Endothelial cell (in vitro differentiated cells): ENCODE measurements around the gene PEAK3. TPM values are rescaled to one million over a fixed set of nuclear protein-coding genes. Genes with fewer than 3 reads are reported as not detected.

ENCODE experiments used
- DNase-seq: peaks from one replicate; pipeline ENCODE4 v3.0.0; 2021; ENCODE audit warnings: low spot score
- H3K27ac Mint-ChIP-seq: one replicate; pipeline ENCODE4 v1.8.0; 2021; ENCODE audit warnings: mixed read lengths, inconsistent platforms; ENCODE audit not compliant: unreplicated experiment
- H3K27me3 Mint-ChIP-seq: one replicate; pipeline ENCODE4 v1.8.0; 2021; ENCODE audit warnings: mild to moderate bottlenecking, moderate library complexity, mixed read lengths, inconsistent platforms; ENCODE audit not compliant: unreplicated experiment
- H3K36me3 Mint-ChIP-seq: one replicate; pipeline ENCODE4 v1.8.0; 2021; ENCODE audit warnings: mild to moderate bottlenecking, low read depth, mixed read lengths, inconsistent platforms; ENCODE audit not compliant: unreplicated experiment
- H3K4me1 Mint-ChIP-seq: one replicate; pipeline ENCODE4 v1.8.0; 2021; ENCODE audit warnings: mild to moderate bottlenecking, mixed read lengths, inconsistent platforms; ENCODE audit not compliant: unreplicated experiment
- H3K4me3 Mint-ChIP-seq: one replicate; pipeline ENCODE4 v1.8.0; 2021; ENCODE audit warnings: mild to moderate bottlenecking, mixed read lengths, inconsistent platforms; ENCODE audit not compliant: unreplicated experiment
- H3K9me3 Mint-ChIP-seq: one replicate; pipeline ENCODE4 v1.8.0; 2021; ENCODE audit warnings: mixed read lengths, inconsistent platforms; ENCODE audit not compliant: unreplicated experiment
- CTCF ChIP-seq: fragments of 200-600 bp; sonication (generic); IDR thresholded peaks from one replicate; pipeline ENCODE4 v1.5.0; 2021; ENCODE audit warnings: antibody characterized with exemption; ENCODE audit not compliant: unreplicated experiment
- total RNA-seq: library from RNA; stranded (reverse); fragmentation: NEBNext Ultra II Directional; extraction: Animal tissue kit (Norgen Biotek cat#: 25700); gene quantifications from one replicate; pipeline ENCODE4 v1.2.1, GENCODE V29; 2021; ENCODE audit not compliant: unreplicated experiment

PEAK3 gene
- total RNA-seq, 1 donor from 2014 or later = 0.97 TPM

- peak; percentile 51 for DNase-seq
- TF ChIP-seq CTCF = no peak
- Mint-ChIP-seq H3K27me3 (peaks cover 17% of the 10 kb centered on the region), H3K4me1 (peaks cover 15% of the 10 kb centered on the region), H3K27ac (no peak overlapping the region), H3K4me3 (peak overlapping the region; percentile 97), H3K9me3 (no peaks in the 10 kb centered on the region), H3K36me3 (peaks cover 11% of the 10 kb centered on the region)
These were observed 11.3 kb downstream of the PEAK3 start for GRCh38 chr19:2270423-2271233.

GRCh38 chr19:2270157-2270422 lies 11.9 kb downstream of the PEAK3 start:
- peaks cover 17% of the 10 kb centered on the region for H3K27me3 Mint-ChIP-seq
- no peak for DNase-seq
- H3K9me3 Mint-ChIP-seq = no peaks in the 10 kb centered on the region
- H3K27ac Mint-ChIP-seq = peak overlapping the region; percentile 72
- no peak for TF ChIP-seq CTCF
- H3K4me1 Mint-ChIP-seq = peaks cover 15% of the 10 kb centered on the region
- H3K36me3 Mint-ChIP-seq = peaks cover 11% of the 10 kb centered on the region
- peak overlapping the region; percentile 97 for H3K4me3 Mint-ChIP-seq

DNA sequence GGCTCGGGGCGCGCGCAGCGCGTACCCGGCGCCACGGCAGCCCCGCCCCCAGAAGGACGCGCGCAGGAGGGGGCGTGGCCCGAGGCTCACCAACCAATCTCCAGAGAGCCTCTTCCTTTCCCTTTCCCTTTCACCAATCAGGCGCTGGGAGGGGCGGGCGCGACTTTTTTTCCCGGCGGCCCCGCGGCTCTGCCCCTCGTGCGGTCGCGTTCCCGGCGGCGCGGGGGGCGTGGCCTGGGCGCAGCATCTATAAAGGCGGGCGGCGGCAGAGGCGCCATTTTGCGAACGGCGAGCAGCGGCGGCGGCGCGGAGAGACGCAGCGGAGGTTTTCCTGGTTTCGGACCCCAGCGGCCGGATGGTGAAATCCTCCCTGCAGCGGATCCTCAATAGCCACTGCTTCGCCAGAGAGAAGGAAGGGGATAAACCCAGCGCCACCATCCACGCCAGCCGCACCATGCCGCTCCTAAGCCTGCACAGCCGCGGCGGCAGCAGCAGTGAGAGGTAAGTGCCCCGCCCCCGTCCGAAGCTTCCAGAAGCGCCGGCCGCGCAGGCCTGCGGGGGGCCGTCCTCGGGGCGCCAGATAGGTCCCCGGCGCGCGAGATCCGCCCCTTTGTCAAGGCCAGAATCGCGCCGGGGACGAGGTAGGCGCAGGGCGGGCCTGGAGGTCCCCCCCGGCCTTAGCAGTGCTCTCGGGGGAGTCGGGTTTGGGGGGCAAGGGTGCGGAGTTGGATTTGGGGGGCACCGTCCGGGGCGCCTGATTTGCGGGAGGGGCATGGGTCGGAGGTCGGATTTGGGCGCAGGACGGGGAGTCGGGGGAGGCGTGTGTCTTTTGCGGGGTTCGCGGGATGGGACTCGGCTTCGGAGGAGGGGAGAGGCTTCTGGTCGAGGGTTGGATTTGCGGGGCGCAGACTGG lies 12.5 kb downstream of the PEAK3 start:
- peaks cover 15% of the 10 kb centered on the region for H3K4me1 Mint-ChIP-seq
- H3K4me3 Mint-ChIP-seq = peak overlapping the region; percentile 97
- peaks cover 11% of the 10 kb centered on the region for H3K36me3 Mint-ChIP-seq
- no peaks in the 10 kb centered on the region for H3K9me3 Mint-ChIP-seq
- DNase-seq = peak; percentile 99
- H3K27me3 Mint-ChIP-seq = peaks cover 17% of the 10 kb centered on the region
- TF ChIP-seq CTCF = no peak
- peak overlapping the region; percentile 72 for H3K27ac Mint-ChIP-seq

DNA sequence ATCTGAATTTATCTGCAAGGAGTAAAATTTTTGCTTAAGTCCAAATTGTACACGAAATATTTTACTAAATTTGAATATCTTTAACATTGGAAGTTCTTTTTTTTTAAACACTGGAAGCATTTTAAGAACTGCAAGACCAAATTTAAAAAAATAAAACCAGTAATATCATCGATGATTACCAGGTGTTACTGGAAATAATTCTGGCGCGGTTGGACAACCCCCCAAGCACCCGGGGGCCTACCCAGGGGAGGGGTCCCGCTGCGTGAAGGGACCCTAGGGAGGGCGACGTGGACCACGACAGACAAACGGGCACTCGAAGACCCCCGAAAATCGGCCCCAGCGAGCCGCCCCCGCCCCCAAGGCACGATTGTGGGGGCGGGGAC lies 13.1 kb downstream of the PEAK3 start:
- no peak for TF ChIP-seq CTCF
- peak overlapping the region; percentile 89 for H3K4me3 Mint-ChIP-seq
- H3K9me3 Mint-ChIP-seq = no peaks in the 10 kb centered on the region
- H3K27ac Mint-ChIP-seq = no peak overlapping the region
- H3K36me3 Mint-ChIP-seq = peaks cover 9% of the 10 kb centered on the region
- peaks cover 14% of the 10 kb centered on the region for H3K27me3 Mint-ChIP-seq
- H3K4me1 Mint-ChIP-seq = peaks cover 9% of the 10 kb centered on the region
- DNase-seq = no peak

DNA sequence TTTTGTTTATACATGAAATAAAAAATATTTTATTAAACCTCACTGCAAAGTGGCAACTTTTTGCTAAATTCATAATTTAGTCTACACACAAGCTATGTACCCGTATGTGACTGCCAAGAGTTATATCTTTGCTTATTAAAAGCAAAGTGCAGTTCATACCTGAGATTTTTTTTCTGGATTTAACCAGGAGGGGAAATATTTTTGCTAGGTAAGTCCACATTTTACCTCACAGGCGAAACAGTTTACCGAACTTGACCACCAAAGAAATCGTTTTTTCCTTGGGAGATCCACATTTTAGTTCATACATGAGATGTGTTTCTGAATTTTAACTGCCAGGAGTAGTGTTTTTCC lies 13.5 kb downstream of the PEAK3 start:
- Mint-ChIP-seq H3K4me3 (peak overlapping the region; percentile 89), H3K27ac (no peak overlapping the region), H3K9me3 (no peaks in the 10 kb centered on the region), H3K27me3 (peaks cover 13% of the 10 kb centered on the region), H3K36me3 (peaks cover 8% of the 10 kb centered on the region), H3K4me1 (peaks cover 9% of the 10 kb centered on the region)
- TF ChIP-seq CTCF = no peak
- DNase-seq = no peak
